IMR-90 (cell line): Measurements from ENCODE around the gene RRN3. TPM values are rescaled to one million over a fixed set of nuclear protein-coding genes. Genes with fewer than 3 reads are reported as not detected.

ENCODE experiments used
- ATAC-seq: fragments of 200-7000 bp; cut with Tn5 transposase; 2 replicates; pipeline ENCODE4 v1.9.1; 2020; ENCODE audit warnings: low read depth, mild to moderate bottlenecking, moderate library complexity
- BruUV-seq: library from RNA; stranded (reverse); fragments of 400-500 nt; replicated peaks from 2 replicates; lab custom pipeline; 2021; lab: Mats Ljungman, UMichigan
- CTCF ChIA-PET: fragments of 300-600 bp; formaldehyde crosslinking; extraction: SDS; loops from one replicate; lab custom pipeline; 2021; ENCODE audit warnings: antibody characterized with exemption; lab: Yijun Ruan, JAX
- POLR2A ChIA-PET: fragments of 300-600 bp; sonication (Branson Sonifier 250); formaldehyde crosslinking; loops from one replicate; lab custom pipeline; 2022; ENCODE audit warnings: antibody characterized with exemption; ENCODE audit not compliant: unreplicated experiment; lab: Charles Lee
- DNase-seq: peaks from one replicate; pipeline ENCODE4 v3.0.0; 2013
- H2AFZ ChIP-seq: replicated peaks from 2 replicates; pipeline ENCODE3; 2013; ENCODE audit warnings: low read length, mild to moderate bottlenecking; ENCODE audit not compliant: poor library complexity
- H2AK5ac ChIP-seq: 2 replicates; pipeline ENCODE4 v1.6.1; 2013; ENCODE audit warnings: low read depth, low read length, inconsistent platforms
- H2AK9ac ChIP-seq: replicated peaks from 2 replicates; pipeline ENCODE3; 2013; ENCODE audit warnings: mild to moderate bottlenecking, low read depth, low read length, moderate library complexity; ENCODE audit not compliant: poor library complexity
- H2BK120ac ChIP-seq: 2 replicates; pipeline ENCODE4 v1.6.1; 2013; ENCODE audit warnings: low read depth, low read length, inconsistent platforms
- H2BK15ac ChIP-seq: 3 replicates; pipeline ENCODE4 v1.6.1; 2013; ENCODE audit warnings: low read depth, low read length, inconsistent platforms
- H2BK20ac ChIP-seq: 2 replicates; pipeline ENCODE4 v1.6.1; 2013; ENCODE audit warnings: low read depth, mild to moderate bottlenecking, inconsistent platforms, low read length, moderate library complexity
- H2BK5ac ChIP-seq: 2 replicates; pipeline ENCODE4 v1.6.1; 2013; ENCODE audit warnings: mild to moderate bottlenecking, low read depth, low read length, inconsistent platforms; ENCODE audit not compliant: poor library complexity, severe bottlenecking
- H3K14ac ChIP-seq: replicated peaks from 2 replicates; pipeline ENCODE4 v1.6.1; 2013; ENCODE audit warnings: low read depth, low read length, inconsistent platforms
- H3K18ac ChIP-seq: 2 replicates; pipeline ENCODE4 v1.6.1; 2013; ENCODE audit warnings: low read depth, low read length, control low read depth
- H3K23ac ChIP-seq: 2 replicates; pipeline ENCODE4 v1.6.1; 2013; ENCODE audit warnings: low read depth, low read length, inconsistent platforms
- H3K27ac ChIP-seq: 2 replicates; pipeline ENCODE4 v1.5.1; 2013; ENCODE audit warnings: mild to moderate bottlenecking, control low read depth, low read length; ENCODE audit not compliant: insufficient read depth
- H3K27me3 ChIP-seq: 2 replicates; pipeline ENCODE4 v1.6.1; 2013; ENCODE audit warnings: low read length; ENCODE audit not compliant: control insufficient read depth, insufficient read depth
- H3K36me3 ChIP-seq: 2 replicates; pipeline ENCODE4 v1.6.1; 2013; ENCODE audit warnings: low read length, mixed read lengths; ENCODE audit not compliant: control insufficient read depth, insufficient read depth
- H3K4ac ChIP-seq: 2 replicates; pipeline ENCODE4 v1.6.1; 2013; ENCODE audit warnings: low read depth, low read length, inconsistent platforms
- H3K4me1 ChIP-seq: 2 replicates; pipeline ENCODE4 v1.6.1; 2013; ENCODE audit warnings: low read length, mixed read lengths; ENCODE audit not compliant: control insufficient read depth, insufficient read depth
- H3K4me2 ChIP-seq: 2 replicates; pipeline ENCODE4 v1.6.1; 2013; ENCODE audit warnings: low read depth, mild to moderate bottlenecking, control low read depth, low read length, moderate library complexity
- H3K4me3 ChIP-seq: 2 replicates; pipeline ENCODE4 v1.5.1; 2013; ENCODE audit warnings: low read depth, mild to moderate bottlenecking, control low read depth, low read length, moderate library complexity; ENCODE audit not compliant: insufficient read depth
- H3K56ac ChIP-seq: 2 replicates; pipeline ENCODE4 v1.6.1; 2013; ENCODE audit warnings: low read length, inconsistent platforms; ENCODE audit not compliant: insufficient read depth; ENCODE audit errors: extremely low read depth
- H3K79me1 ChIP-seq, 2 experiments: 2 replicates each; pipeline ENCODE4 v1.6.1; 2013; ENCODE audit warnings: low read length in 2 of 2, inconsistent platforms in 1 of 2, low read depth in 1 of 2
- H3K9ac ChIP-seq: 2 replicates; pipeline ENCODE4 v1.6.1; 2013; ENCODE audit warnings: low read depth, low read length, control low read depth
- H3K9me1 ChIP-seq: 2 replicates; pipeline ENCODE4 v1.6.1; 2013; ENCODE audit warnings: low read length, inconsistent platforms; ENCODE audit not compliant: insufficient read depth
- H3K9me3 ChIP-seq: 2 replicates; pipeline ENCODE4 v1.6.1; 2013; ENCODE audit warnings: low read length; ENCODE audit not compliant: control insufficient read depth, insufficient read depth
- H4K20me1 ChIP-seq: 2 replicates; pipeline ENCODE4 v1.6.1; 2013; ENCODE audit warnings: low read length, inconsistent platforms; ENCODE audit not compliant: insufficient read depth
- H4K5ac ChIP-seq: 2 replicates; pipeline ENCODE4 v1.6.1; 2013; ENCODE audit warnings: mild to moderate bottlenecking, low read depth, low read length, control low read depth
- H4K8ac ChIP-seq, 2 experiments: 2 replicates each; pipeline ENCODE4 v1.6.1; 2013; ENCODE audit warnings: low read depth in 2 of 2, low read length in 2 of 2, control low read depth in 1 of 2, inconsistent platforms in 1 of 2
- H4K91ac ChIP-seq: 2 replicates; pipeline ENCODE4 v1.6.1; 2013; ENCODE audit warnings: low read depth, low read length, inconsistent platforms; ENCODE audit not compliant: insufficient read depth
- BHLHE40 ChIP-seq: fragments of 150-350 bp; IDR thresholded peaks from 2 replicates; pipeline ENCODE4 v1.6.1; 2016; ENCODE audit warnings: mild to moderate bottlenecking, low read depth, low read length
- CEBPB ChIP-seq: IDR thresholded peaks from 2 replicates; pipeline ENCODE4 v1.6.1; 2012; ENCODE audit warnings: low read depth, low read length, improper control_type of control experiment
- CHD1 ChIP-seq: IDR thresholded peaks from 2 replicates; pipeline ENCODE4 v1.6.1; 2012; ENCODE audit warnings: low read depth, low read length, improper control_type of control experiment
- ELK1 ChIP-seq: fragments of 150-350 bp; IDR thresholded peaks from 2 replicates; pipeline ENCODE4 v1.6.1; 2016; ENCODE audit warnings: low read depth, mild to moderate bottlenecking, low read length, moderate library complexity, borderline replicate concordance
- FOS ChIP-seq: fragments of 150-350 bp; IDR thresholded peaks from 2 replicates; pipeline ENCODE4 v1.6.1; 2016; ENCODE audit warnings: low read depth, low read length
- MAFK ChIP-seq: IDR thresholded peaks from 2 replicates; pipeline ENCODE4 v1.6.1; 2012; ENCODE audit warnings: low read depth, low read length, improper control_type of control experiment
- MAZ ChIP-seq: IDR thresholded peaks from 2 replicates; pipeline ENCODE4 v1.6.1; 2012; ENCODE audit warnings: low read depth, mild to moderate bottlenecking, low read length, improper control_type of control experiment, moderate library complexity, borderline replicate concordance
- MXI1 ChIP-seq: IDR thresholded peaks from 2 replicates; pipeline ENCODE4 v1.6.1; 2012; ENCODE audit warnings: low read depth, mild to moderate bottlenecking, low read length, moderate library complexity, borderline replicate concordance
- NFE2L2 ChIP-seq: fragments of 150-350 bp; IDR thresholded peaks from 2 replicates; pipeline ENCODE4 v1.6.1; 2016; ENCODE audit warnings: low read depth, mild to moderate bottlenecking, low read length
- POLR2A ChIP-seq: IDR thresholded peaks from 2 replicates; pipeline ENCODE4 v1.6.1; 2012; ENCODE audit warnings: mild to moderate bottlenecking, low read depth, low read length
- RAD21 ChIP-seq: IDR thresholded peaks from 2 replicates; pipeline ENCODE4 v1.6.1; 2012; ENCODE audit warnings: low read length, improper control_type of control experiment
- RCOR1 ChIP-seq: IDR thresholded peaks from 2 replicates; pipeline ENCODE4 v1.6.1; 2012; ENCODE audit warnings: mild to moderate bottlenecking, low read length, improper control_type of control experiment; ENCODE audit not compliant: insufficient replicate concordance
- RFX5 ChIP-seq: IDR thresholded peaks from 2 replicates; pipeline ENCODE4 v1.8.0; 2012; ENCODE audit warnings: low read depth, mild to moderate bottlenecking, low read length, moderate library complexity
- SMC3 ChIP-seq: fragments of 150-350 bp; IDR thresholded peaks from 2 replicates; pipeline ENCODE4 v1.6.1; 2016; ENCODE audit warnings: low read depth, mild to moderate bottlenecking, antibody characterized with exemption, low read length, moderate library complexity
- WGBS, 2 experiments: methylation state at CpG; one replicate each; pipeline versions ENCODE4 v1.1.5 to v1.1.7; 2013; ENCODE audit warnings: missing lambda C conversion rate in 2 of 2; ENCODE audit not compliant: insufficient read length in 1 of 2; ENCODE audit errors: extremely low coverage in 2 of 2; 5-methylcytosine and 5-hydroxymethylcytosine counted together
- dilution Hi-C: fragments of 300-500 bp; cut with HindIII; formaldehyde crosslinking; loops from one replicate; pipeline ENCODE4 v1.14.3; 2018; ENCODE audit warnings: low sequenced_read_pairs; ENCODE audit not compliant: unreplicated experiment
- in situ Hi-C: fragments of 300-500 bp; cut with MboI; formaldehyde crosslinking; loops from 3 replicates; pipeline ENCODE4 v1.14.3; 2019; ENCODE audit warnings: low sequenced_read_pairs, inconsistent platforms, mixed read lengths
- intact Hi-C: fragments of 100-400 bp; cut with micrococcal nuclease; formaldehyde crosslinking; loops from 2 replicates; pipeline ENCODE4 v1.10.0; 2022
- polyA plus RNA-seq, 3 experiments: library from polyadenylated mRNA; depleted of rRNA; stranded (reverse); fragments of >200 nt; gene quantifications; 2 replicates each; pipeline ENCODE4 v1.2.3, GENCODE V29; 2012; ENCODE audit warnings: low replicate concordance in 1 of 3
- total RNA-seq: library from RNA; depleted of rRNA; stranded (reverse); fragments of >200 nt; gene quantifications from 2 replicates; pipeline ENCODE4 v1.2.3, GENCODE V29; 2012
- TF ChIP-seq, protein P1 (sequence below): fragments of 150-350 bp; IDR thresholded peaks from 2 replicates; pipeline ENCODE4 v1.6.1; 2017; ENCODE audit warnings: mild to moderate bottlenecking, antibody characterized with exemption, low read length, low read depth
- TF ChIP-seq, protein P2 (sequence below): conservative IDR thresholded peaks from 2 replicates; pipeline ENCODE4 v1.5.1; 2012; ENCODE audit warnings: mild to moderate bottlenecking, low read depth, low read length, improper control_type of control experiment

The RRN3 gene
- total and polyA plus RNA-seq, 2 of the 4 experiments (the other 2 are of a cell fraction): 22.1 to 47.7 TPM

DNA sequence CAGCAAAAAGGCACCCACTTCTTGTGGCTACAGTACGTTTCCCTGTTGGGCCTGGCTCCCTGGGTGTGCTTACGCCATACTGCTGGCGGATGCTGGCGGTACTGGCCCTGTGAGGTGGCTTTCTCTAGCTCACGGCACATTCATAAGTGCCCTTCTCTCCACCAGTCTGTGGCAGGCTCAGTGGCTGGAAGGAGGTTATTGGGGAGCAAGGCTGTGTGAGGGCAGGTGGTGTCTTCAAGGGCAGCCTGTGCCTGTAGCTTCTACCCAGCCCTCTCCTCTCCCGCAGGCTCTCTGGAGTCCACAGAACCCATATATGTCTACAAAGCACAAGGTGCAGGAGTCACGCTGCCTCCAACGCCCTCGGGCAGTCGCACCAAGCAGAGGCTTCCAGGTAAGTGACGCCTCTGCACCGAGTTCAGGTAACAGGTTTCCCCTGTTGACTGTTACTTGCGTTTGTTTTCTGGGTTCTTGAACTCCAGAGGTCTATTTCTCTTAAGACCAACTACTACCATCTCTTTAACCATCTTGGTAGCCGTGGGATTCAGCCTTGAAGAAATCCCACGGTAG is 58.8 kb downstream of the RRN3 start:
- no peak overlapping the region for H3K27ac ChIP-seq
- H4K8ac ChIP-seq: no peak overlapping the region
- H2BK20ac ChIP-seq: no peak overlapping the region
- no peak overlapping the region for H2BK120ac ChIP-seq
- ChIA-PET POLR2A (no interaction called here), CTCF (no interaction called here)
- DNase-seq (no peak), ATAC-seq (no peak)
- intact Hi-C loops: no loop called here
- H2BK5ac ChIP-seq: no peak overlapping the region
- H3K4ac ChIP-seq: no peak overlapping the region
- BruUV-seq: no TSS peak
- in situ Hi-C loops: no loop called here
- peaks cover 81% of the 10 kb centered on the region for H3K36me3 ChIP-seq
- no peaks in the 10 kb centered on the region for H3K9me3 ChIP-seq
- H2AK5ac ChIP-seq: no peak overlapping the region
- H3K14ac ChIP-seq: no peak overlapping the region
- H3K4me1 ChIP-seq: no peaks in the 10 kb centered on the region
- WGBS, 2 experiments: 93% methylated on average over 5 of the region's 15 CpGs; no CpG with 5 or more reads in 1 of the 2 experiments
- dilution Hi-C loops: no loop called here
- H4K20me1 ChIP-seq: no peaks in the 10 kb centered on the region
- no peak overlapping the region for H2BK15ac ChIP-seq
- no peak overlapping the region for H3K4me3 ChIP-seq
- no peak overlapping the region for H2AFZ ChIP-seq
- no peak overlapping the region for H3K9ac ChIP-seq
- H3K79me1 ChIP-seq: peaks cover 2 to 8% of the 10 kb centered on the region in 2 experiments; a peak in 3 of 4 replicates
- no peak overlapping the region for H4K91ac ChIP-seq
- TF ChIP-seq SMC3: no peak
- TF ChIP-seq, protein P1, sequence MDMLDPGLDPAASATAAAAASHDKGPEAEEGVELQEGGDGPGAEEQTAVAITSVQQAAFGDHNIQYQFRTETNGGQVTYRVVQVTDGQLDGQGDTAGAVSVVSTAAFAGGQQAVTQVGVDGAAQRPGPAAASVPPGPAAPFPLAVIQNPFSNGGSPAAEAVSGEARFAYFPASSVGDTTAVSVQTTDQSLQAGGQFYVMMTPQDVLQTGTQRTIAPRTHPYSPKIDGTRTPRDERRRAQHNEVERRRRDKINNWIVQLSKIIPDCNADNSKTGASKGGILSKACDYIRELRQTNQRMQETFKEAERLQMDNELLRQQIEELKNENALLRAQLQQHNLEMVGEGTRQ: no peak
- no peak for TF ChIP-seq NFE2L2
- no peak for TF ChIP-seq CHD1
- no peak for TF ChIP-seq FOS
- no peak for TF ChIP-seq RAD21
- TF ChIP-seq BHLHE40: no peak
- no peak for TF ChIP-seq RFX5
- TF ChIP-seq MXI1: no peak
- no peak for TF ChIP-seq RCOR1
- TF ChIP-seq MAFK: no peak
- TF ChIP-seq POLR2A: no peak
- TF ChIP-seq, protein P2, sequence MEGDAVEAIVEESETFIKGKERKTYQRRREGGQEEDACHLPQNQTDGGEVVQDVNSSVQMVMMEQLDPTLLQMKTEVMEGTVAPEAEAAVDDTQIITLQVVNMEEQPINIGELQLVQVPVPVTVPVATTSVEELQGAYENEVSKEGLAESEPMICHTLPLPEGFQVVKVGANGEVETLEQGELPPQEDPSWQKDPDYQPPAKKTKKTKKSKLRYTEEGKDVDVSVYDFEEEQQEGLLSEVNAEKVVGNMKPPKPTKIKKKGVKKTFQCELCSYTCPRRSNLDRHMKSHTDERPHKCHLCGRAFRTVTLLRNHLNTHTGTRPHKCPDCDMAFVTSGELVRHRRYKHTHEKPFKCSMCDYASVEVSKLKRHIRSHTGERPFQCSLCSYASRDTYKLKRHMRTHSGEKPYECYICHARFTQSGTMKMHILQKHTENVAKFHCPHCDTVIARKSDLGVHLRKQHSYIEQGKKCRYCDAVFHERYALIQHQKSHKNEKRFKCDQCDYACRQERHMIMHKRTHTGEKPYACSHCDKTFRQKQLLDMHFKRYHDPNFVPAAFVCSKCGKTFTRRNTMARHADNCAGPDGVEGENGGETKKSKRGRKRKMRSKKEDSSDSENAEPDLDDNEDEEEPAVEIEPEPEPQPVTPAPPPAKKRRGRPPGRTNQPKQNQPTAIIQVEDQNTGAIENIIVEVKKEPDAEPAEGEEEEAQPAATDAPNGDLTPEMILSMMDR: no peak
- no peak for TF ChIP-seq CEBPB
- no peak for TF ChIP-seq MAZ
- no peak for TF ChIP-seq ELK1
- H3K27me3 ChIP-seq: no peaks in the 10 kb centered on the region
- no peak overlapping the region for H2AK9ac ChIP-seq
- H3K56ac ChIP-seq: no peak overlapping the region
- no peak overlapping the region for H3K18ac ChIP-seq
- no peak overlapping the region for H3K23ac ChIP-seq
- H4K5ac ChIP-seq: no peak overlapping the region
- peaks cover 7% of the 10 kb centered on the region; the same call in 1 of the 2 replicates for H3K9me1 ChIP-seq
- no peak overlapping the region for H3K4me2 ChIP-seq
